Upper lobe of left lung (tissue), 4 donors: ENCODE results near the gene TCERG1L.

Source experiments
- EP300 ChIP-seq, 4 donors: sonication (generic); formaldehyde crosslinking; IDR thresholded peaks; one replicate each; pipeline ENCODE4 v1.5.1; 2017; ENCODE audit warnings: antibody characterized with exemption in 4 of 4, control low read depth in 2 of 4
- TF ChIP-seq, protein P1 (sequence below), 6 experiments: fragments of 450-650 bp in 4 of 6; fragments of 200-600 bp in 2 of 6; sonication (generic) in 2 of 6; IDR thresholded peaks; one replicate each; pipeline ENCODE4 v1.5.1; 2016 to 2019; ENCODE audit warnings: antibody characterized with exemption in 6 of 6

GRCh38 chr10:131073469-131074035, 238.0 kb downstream of the TCERG1L start:
- TF ChIP-seq EP300 (IDR thresholded peaks at IDR 0.05), result no peak
- TF ChIP-seq, protein P1, sequence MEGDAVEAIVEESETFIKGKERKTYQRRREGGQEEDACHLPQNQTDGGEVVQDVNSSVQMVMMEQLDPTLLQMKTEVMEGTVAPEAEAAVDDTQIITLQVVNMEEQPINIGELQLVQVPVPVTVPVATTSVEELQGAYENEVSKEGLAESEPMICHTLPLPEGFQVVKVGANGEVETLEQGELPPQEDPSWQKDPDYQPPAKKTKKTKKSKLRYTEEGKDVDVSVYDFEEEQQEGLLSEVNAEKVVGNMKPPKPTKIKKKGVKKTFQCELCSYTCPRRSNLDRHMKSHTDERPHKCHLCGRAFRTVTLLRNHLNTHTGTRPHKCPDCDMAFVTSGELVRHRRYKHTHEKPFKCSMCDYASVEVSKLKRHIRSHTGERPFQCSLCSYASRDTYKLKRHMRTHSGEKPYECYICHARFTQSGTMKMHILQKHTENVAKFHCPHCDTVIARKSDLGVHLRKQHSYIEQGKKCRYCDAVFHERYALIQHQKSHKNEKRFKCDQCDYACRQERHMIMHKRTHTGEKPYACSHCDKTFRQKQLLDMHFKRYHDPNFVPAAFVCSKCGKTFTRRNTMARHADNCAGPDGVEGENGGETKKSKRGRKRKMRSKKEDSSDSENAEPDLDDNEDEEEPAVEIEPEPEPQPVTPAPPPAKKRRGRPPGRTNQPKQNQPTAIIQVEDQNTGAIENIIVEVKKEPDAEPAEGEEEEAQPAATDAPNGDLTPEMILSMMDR (IDR thresholded peaks at IDR 0.05), result no peak
